ENCODE results near the gene ZNF844. TPM values are rescaled to one million over a fixed set of nuclear protein-coding genes. Genes with fewer than 3 reads are reported as not detected.
"Not testable (repeated sequence)": the region's sequence is repeated elsewhere in the genome, so short reads cannot be mapped to it uniquely, and the experiment has no call there.

Gene ZNF844
- 2.7 TPM for total RNA-seq

- DNase-seq (ENCODE audit: low spot score) = peak; percentile 96
- ATAC-seq = peak; percentile 96
These were observed at the start of gene ZNF844 for GRCh38 chr19:12064590-12065538. ZNF844 (plus strand) TSS chr19:12064731; CDS start chr19:12064874, 143 bp downstream.

- DNase-seq (ENCODE audit: low spot score) = no peak
- no peak for ATAC-seq
These were observed 49.3 kb upstream of the ZNF844 start for GRCh38 chr19:12015015-12015752.

DNA sequence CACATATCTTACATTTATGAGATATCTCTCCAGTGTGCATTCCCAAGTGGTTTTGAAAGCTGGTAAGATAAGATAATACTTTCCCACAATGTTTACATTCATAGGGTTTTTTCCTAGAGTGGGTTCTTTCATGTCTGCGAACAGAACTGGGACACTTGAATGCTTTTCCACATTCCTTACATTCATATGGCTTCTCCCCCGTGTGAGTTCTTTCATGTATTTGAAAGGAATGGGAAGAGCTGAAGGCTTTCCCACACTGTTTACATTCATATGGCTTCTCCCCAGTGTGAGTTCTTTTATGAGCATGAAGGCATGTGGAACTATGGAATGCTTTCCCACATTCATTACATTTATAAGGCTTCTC lies 48.8 kb upstream of the ZNF844 start:
- ATAC-seq = no peak
- DNase-seq (ENCODE audit: low spot score) = no peak

- ATAC-seq (peak; percentile 10), DNase-seq (ENCODE audit: low spot score) (no peak)
These were observed 30.3 kb upstream of the ZNF844 start for GRCh38 chr19:12034198-12034597.

DNA sequence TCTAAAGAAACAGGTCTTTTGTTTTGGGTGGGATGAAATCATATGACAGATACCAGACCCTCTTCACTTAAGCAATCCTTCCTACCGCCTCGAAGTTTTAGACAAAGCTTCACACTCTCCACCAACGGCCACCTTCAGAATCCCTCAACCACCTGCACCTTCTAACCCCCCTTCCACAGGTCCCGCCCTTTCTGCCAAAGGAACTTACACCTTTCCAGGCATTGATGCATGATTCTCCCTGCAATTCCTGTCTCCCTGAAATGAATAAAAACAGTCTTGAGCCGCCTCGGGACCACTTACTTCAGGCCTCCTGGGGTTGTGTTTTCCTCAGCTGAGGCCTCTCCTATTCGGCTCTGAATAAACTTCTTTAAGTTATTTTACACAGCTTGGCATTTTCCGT lies 29.9 kb upstream of the ZNF844 start:
- DNase-seq (ENCODE audit: low spot score) = no peak
- no peak for ATAC-seq

DNA sequence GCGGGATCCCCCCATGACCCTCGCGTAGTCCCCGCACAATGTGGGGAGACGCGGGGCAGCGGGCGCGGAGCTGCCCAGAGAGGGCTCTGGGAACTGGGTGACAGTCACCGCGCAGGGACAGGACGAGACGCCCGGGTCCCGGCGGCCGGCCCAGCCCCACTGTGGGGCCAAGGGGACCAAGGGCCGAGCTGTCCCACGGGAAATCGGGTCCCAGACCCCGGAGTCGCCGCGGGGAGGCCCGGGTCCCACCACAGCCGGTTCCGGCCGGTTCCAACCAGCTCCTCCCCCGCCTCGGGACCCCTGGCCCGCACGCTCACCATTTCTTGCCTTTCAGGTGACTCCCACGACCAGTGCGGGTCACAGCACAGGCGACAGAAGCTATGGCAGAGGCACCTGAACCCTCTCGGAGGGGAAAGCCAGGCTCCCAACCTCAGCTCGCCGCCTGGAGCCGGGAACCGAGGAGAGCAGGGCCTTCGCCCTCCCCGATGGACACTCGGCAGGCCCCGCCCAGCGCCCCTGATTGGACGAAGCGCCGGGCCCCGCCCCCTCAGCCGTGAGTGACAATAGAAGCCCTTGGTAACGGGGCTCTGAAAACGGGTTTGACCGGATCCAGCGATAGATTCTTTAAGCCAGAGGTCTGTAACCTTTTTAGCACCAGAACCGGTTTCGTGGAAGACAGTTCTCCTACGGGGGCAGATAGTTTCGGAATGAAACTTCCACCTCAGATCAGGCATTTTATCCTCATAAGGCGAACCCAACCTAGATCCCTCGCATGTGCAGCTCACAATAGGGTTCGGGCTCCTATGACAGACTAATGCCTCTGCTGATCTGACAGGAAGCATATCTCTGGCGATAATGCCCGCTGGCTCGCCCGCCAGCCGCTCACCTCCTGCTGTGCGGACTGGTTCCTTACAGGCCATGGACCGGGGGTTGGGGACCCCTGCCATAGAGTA lies 29.0 kb upstream of the ZNF844 start, which contains the start of gene ZNF433:
Gene ZNF433, minus strand, starts transcription at position 460 of the 953 bp plus-strand sequence. Its CDS starts 140 bp downstream, at position 320.
- DNase-seq (ENCODE audit: low spot score) (peak; percentile 96), ATAC-seq (peak; percentile 100)

- no peak for DNase-seq (ENCODE audit: low spot score)
- ATAC-seq = no peak
These were observed 21.6 kb upstream of the ZNF844 start for GRCh38 chr19:12042893-12043292.

DNA sequence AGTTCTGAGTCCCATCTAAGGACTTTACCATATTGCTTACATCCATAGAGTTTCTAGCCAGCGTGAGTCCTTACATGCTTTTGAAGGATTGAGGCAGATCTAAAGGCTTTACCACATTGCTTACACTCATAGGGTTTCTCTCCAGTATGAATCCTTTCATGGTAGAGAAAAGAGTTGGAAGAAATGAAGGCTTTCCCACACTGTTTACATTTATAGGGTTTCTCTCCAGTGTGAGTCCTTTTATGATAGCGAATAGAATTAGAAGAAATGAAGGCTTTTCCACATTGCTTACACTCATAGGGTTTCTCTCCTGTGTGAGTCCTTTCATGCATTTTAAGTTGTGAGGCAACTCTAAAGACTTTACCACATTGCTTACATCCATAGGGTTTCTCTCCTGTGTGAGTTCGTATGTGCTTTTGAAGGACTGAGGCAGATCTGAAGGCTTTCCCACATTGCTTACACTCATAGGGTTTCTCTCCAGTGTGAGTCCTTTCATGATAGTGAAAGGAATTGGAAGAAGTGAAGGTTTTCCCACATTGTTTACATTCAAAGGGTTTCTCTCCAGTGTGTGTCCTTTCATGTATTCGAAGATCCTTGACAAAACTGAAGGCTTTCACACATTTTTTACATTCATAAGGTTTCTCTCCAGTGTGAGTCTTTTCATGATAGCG lies 20.6 kb upstream of the ZNF844 start:
- ATAC-seq (no peak), DNase-seq (ENCODE audit: low spot score) (no peak)

GRCh38 chr19:12047868-12048267 lies 16.7 kb upstream of the ZNF844 start:
- DNase-seq (ENCODE audit: low spot score) (no peak), ATAC-seq (no peak)

DNA sequence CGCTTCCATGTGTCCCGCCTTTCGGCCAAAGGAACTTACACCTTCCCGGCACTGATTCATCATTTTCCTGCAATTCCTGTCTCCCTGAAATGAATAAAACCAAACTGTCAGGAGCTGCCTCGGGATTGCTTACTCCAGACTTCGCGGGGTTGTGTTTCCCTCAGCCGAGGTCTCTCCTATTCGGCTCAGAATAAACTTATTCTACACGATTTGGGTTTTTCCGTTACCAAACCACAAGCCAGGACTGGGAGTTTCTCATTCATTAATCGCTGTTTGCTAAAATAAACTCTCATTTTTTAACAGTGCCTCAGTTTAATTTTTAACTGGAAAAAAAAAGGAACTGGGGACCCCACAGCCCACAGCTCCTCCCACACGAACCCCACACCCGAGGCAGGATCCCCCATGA lies 12.4 kb upstream of the ZNF844 start:
- ATAC-seq = no peak
- no peak for DNase-seq (ENCODE audit: low spot score)

- DNase-seq (ENCODE audit: low spot score) (peak; percentile 82), ATAC-seq (peak; percentile 98)
These were observed 11.9 kb upstream of the ZNF844 start, which contains the start of gene ZNF878 for GRCh38 chr19:12052497-12053169. ZNF878 (minus strand) TSS chr19:12052961; CDS start chr19:12052801, 160 bp downstream.

DNA sequence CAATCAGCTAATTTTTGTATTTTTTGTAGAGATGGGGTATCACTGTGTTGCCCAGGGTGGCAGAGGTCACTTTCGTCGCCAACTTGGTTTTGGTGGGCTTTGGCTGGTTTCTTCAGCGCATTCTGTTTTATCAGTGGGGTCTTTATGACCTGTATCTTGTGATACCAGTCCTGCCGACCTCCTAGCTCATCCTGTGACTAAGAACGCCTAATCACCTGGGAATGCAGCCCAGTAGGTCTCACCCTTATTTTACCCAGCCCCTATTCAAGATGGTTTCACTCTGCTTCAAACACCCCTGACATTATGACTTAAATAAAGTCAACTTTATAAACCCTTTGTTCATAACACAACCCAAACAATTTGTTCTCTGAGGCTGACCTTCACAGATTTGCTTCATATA lies 8.7 kb upstream of the ZNF844 start:
- no peak for ATAC-seq
- no peak for DNase-seq (ENCODE audit: low spot score)

DNA sequence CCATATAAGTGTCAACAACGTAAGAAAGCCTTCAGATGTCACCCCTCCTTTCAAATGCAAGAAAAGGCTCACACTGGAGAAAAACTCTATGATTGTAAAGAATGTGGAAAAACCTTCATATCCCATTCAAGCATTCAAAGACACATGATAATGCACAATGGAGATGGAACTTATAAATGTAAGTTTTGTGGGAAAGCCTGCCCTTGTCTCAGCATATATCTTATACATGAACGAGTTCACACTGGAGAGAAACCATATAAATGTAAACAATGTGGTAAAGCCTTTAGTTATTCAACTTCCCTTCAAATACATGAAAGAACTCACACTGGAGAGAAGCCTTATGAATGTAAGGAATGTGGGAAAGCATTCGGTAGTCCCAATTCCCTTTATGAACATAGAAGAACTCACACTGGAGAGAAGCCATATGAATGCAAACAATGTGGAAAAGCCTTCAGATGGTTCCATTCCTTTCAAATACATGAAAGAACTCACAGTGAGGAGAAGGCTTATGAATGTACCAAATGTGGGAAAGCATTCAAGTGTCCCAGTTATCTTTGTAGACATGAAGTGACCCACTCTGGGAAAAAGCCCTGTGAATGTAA lies 11.1 kb downstream of the ZNF844 start:
- DNase-seq (ENCODE audit: low spot score) (no peak), ATAC-seq (no peak)

DNA sequence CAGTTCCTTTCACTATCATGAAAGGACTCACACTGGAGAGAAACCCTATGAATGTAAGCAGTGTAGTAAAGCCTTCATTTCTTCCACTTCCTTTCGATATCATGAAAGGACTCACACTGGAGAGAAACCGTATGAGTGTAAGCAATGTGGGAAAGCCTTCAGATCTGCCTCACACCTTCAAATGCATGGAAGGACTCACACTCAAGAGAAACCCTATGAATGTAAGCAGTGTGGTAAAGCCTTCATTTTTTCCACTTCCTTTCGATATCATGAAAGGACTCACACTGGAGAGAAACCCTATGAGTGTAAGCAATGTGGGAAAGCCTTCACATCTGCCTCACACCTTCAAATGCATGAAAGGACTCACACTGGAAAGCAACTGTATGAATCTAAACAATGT lies 11.8 kb downstream of the ZNF844 start:
- DNase-seq (ENCODE audit: low spot score); ATAC-seq: not testable (repeated sequence)

- DNase-seq (ENCODE audit: low spot score) = no peak
These were observed 12.8 kb downstream of the ZNF844 start for GRCh38 chr19:12077375-12077774.

DNA sequence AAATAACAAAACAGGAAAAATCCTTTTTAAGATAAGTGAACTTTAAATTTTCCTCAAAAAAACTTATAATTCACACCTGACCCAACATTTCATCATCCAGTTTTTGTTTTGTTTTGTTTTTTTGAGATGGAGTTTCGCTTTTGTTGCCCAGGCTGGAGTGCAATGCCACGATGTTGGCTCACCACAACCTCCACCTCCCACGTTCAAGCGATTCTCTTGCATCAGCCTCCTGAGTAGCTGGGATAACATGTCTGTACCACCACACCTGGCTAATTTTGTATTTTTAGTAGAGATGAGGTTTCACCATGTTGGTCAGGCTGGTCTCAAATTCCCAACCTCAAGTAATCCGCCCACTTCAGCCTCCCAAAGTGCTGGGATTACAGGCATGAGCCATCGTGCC lies 18.8 kb downstream of the ZNF844 start:
- not testable (repeated sequence) for DNase-seq (ENCODE audit: low spot score); ATAC-seq

More at GRCh38 chr19:12077375-12077774, 12.8 kb downstream of the ZNF844 start:
- no peak for ATAC-seq

DNA sequence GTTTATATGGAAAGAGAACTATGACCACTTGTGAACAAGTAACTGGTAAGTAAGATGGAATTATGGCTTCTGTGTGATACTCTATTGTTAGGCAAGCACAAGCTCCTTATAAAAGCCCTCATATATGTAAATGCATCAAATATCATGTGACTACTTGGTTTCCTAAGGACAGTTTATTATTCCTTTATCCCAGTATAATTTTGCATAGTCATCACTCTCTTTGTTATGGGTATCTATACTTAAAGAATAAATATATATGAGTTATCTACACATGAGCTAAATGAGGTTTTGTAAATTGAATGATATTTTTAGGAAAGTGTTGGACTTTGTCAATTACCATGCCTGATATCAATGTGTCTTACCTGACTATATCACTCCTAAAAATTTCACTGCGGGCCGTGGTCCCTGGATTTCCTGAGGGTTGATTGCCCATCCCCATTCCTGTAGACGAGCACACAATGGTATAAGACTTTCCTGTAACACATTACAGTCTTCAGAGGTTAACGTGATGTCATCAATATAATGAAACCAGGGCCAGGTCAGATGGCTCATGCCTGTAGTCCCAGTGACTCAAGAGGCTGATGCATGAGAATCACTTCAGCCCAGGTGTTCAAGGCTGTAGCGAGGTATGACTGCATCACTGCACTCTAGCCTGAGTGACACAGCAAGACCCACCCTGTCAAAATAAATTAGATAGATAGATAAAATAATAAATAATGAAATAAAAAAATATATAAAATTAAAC lies 20.7 kb downstream of the ZNF844 start:
- DNase-seq (ENCODE audit: low spot score) (no peak), ATAC-seq (no peak)

- ATAC-seq (peak; percentile 62), DNase-seq (ENCODE audit: low spot score) (no peak)
These were observed 26.3 kb downstream of the ZNF844 start for GRCh38 chr19:12090807-12091206.

Data from left lobe of liver (tissue), 2 donors.